HCT116 (cell line): Measurements from ENCODE around the gene LBR. TPM values are rescaled to one million over a fixed set of nuclear protein-coding genes. Genes with fewer than 3 reads are reported as not detected.

Experiments used
- ATAC-seq: fragments of 200-7000 bp; cut with Tn5 transposase; 2 replicates; pipeline ENCODE4 v1.9.1; 2020; ENCODE audit warnings: mild to moderate bottlenecking, moderate library complexity
- BruUV-seq: library from RNA; stranded (reverse); fragments of 400-500 nt; replicated peaks from 2 replicates; lab custom pipeline; 2021; lab: Mats Ljungman, UMichigan
- CTCF ChIA-PET: fragments of 300-600 bp; sonication (Branson Sonifier 250); formaldehyde crosslinking; loops from one replicate; lab custom pipeline; 2021; ENCODE audit warnings: antibody characterized with exemption; lab: Charles Lee
- POLR2A ChIA-PET: fragments of 300-600, 350-600 bp; sonication (Branson Sonifier 250); formaldehyde crosslinking; loops from one replicate; lab custom pipeline; 2021; ENCODE audit warnings: antibody characterized with exemption; lab: Charles Lee
- RAD21 ChIA-PET, 2 experiments: fragments of 300-600 bp; sonication (Branson Sonifier 250); formaldehyde crosslinking; loops; one replicate each; lab custom pipeline; 2023; ENCODE audit warnings: low total read pairs in 2 of 2; ENCODE audit not compliant: uncharacterized antibody in 2 of 2, unreplicated experiment in 2 of 2, low non-redundant PET in 1 of 2; lab: Charles Lee
- DNase-seq: peaks from one replicate; pipeline ENCODE4 v3.0.0-alpha.2; 2010; ENCODE audit warnings: low read depth, low spot score
- H2AFZ ChIP-seq: fragments of 200-600 bp; shearing (Covaris generic), sonication (generic); 2 replicates; pipeline ENCODE4 v1.6.1; 2017; ENCODE audit warnings: low read depth, mixed run types, mixed read lengths, antibody characterized with exemption, low read length; ENCODE audit not compliant: poor library complexity, severe bottlenecking
- H3K27ac ChIP-seq: 2 replicates; pipeline ENCODE4 v1.5.1; 2012; ENCODE audit warnings: low read depth, low read length
- H3K27me3 ChIP-seq: fragments of 200-600 bp; sonication (generic); 2 replicates; pipeline ENCODE4 v1.6.1; 2016; ENCODE audit warnings: mixed run types, low read length, mixed read lengths; ENCODE audit not compliant: insufficient read depth
- H3K36me3 ChIP-seq, 2 experiments: fragments of 200-500 bp in 1 of 2; fragments of 200-600 bp in 1 of 2; sonication (Bioruptor generic) in 1 of 2; sonication (generic) in 1 of 2; 2 replicates each; pipeline versions ENCODE4 v1.5.1 to v1.6.1; 2014 to 2016; ENCODE audit warnings: low read length in 2 of 2, inconsistent platforms in 1 of 2, mixed read lengths in 1 of 2, mixed run types in 1 of 2; ENCODE audit not compliant: insufficient read depth in 2 of 2, control insufficient read depth in 1 of 2
- H3K4me1 ChIP-seq, 2 experiments: fragments of 200-600 bp in 1 of 2; sonication (generic) in 1 of 2; 2 replicates each; pipeline versions ENCODE4 v1.5.1 to v1.6.1; 2012 to 2017; ENCODE audit warnings: low read length in 2 of 2, inconsistent platforms in 1 of 2, mild to moderate bottlenecking in 1 of 2, mixed read lengths in 1 of 2, mixed run types in 1 of 2, moderate library complexity in 1 of 2; ENCODE audit not compliant: insufficient read depth in 2 of 2, control insufficient read depth in 1 of 2
- H3K4me2 ChIP-seq: fragments of 200-600 bp; sonication (generic); 2 replicates; pipeline ENCODE4 v1.6.1; 2017; ENCODE audit warnings: mixed run types, low read length, mixed read lengths
- H3K4me3 ChIP-seq, 2 experiments: fragments of 200-600 bp in 1 of 2; sonication (generic) in 1 of 2; replicated peaks in 1 of 2; 2 replicates each; pipeline ENCODE4 v1.5.1; 2011 to 2016; ENCODE audit warnings: low read length in 2 of 2, control low read depth in 1 of 2, low read depth in 1 of 2, mild to moderate bottlenecking in 1 of 2, mixed read lengths in 1 of 2, mixed run types in 1 of 2
- H3K79me2 ChIP-seq: fragments of 200-600 bp; sonication (generic); 2 replicates; pipeline ENCODE4 v1.6.1; 2017; ENCODE audit warnings: mild to moderate bottlenecking, mixed run types, low read length, moderate library complexity, mixed read lengths; ENCODE audit not compliant: insufficient read depth
- H3K9ac ChIP-seq: fragments of 200-600 bp; sonication (generic); 2 replicates; pipeline ENCODE4 v1.6.1; 2016; ENCODE audit warnings: low read length, mixed read lengths
- H3K9me2 ChIP-seq: fragments of 200-600 bp; sonication (generic), shearing (Covaris generic); 2 replicates; pipeline ENCODE4 v1.6.1; 2017; ENCODE audit warnings: mixed run types, mild to moderate bottlenecking, moderate library complexity; ENCODE audit not compliant: insufficient read depth
- H3K9me3 ChIP-seq, 2 experiments: fragments of 200-500 bp in 1 of 2; fragments of 200-600 bp in 1 of 2; sonication (Bioruptor generic) in 1 of 2; sonication (generic) in 1 of 2; 2 replicates each; pipeline ENCODE4 v1.6.1; 2014 to 2017; ENCODE audit warnings: low read length in 2 of 2, mixed read lengths in 2 of 2, inconsistent platforms in 1 of 2, low read depth in 1 of 2, mild to moderate bottlenecking in 1 of 2, mixed run types in 1 of 2, moderate library complexity in 1 of 2; ENCODE audit not compliant: control insufficient read depth in 1 of 2, insufficient read depth in 1 of 2
- H4K20me1 ChIP-seq: fragments of 200-600 bp; sonication (generic), shearing (Covaris generic); 2 replicates; pipeline ENCODE4 v1.6.1; 2017; ENCODE audit warnings: mixed run types, mild to moderate bottlenecking, moderate library complexity; ENCODE audit not compliant: insufficient read depth
- CBX3 ChIP-seq: IDR thresholded peaks from 2 replicates; pipeline ENCODE4 v1.6.1; 2012; ENCODE audit warnings: low read depth
- EGR1 ChIP-seq: IDR thresholded peaks from 2 replicates; pipeline ENCODE4 v1.6.1; 2012; ENCODE audit warnings: low read depth
- ELF1 ChIP-seq: IDR thresholded peaks from 2 replicates; pipeline ENCODE4 v1.6.1; 2012; ENCODE audit warnings: low read depth, borderline replicate concordance
- EZH2 ChIP-seq: fragments of 200-600 bp; sonication (generic); IDR thresholded peaks from 2 replicates; pipeline ENCODE4 v1.6.1; 2017; ENCODE audit warnings: antibody characterized with exemption, mixed run types
- EZH2phosphoT487 ChIP-seq: fragments of 200-600 bp; IDR thresholded peaks from 2 replicates; pipeline ENCODE4 v1.6.1; 2018; ENCODE audit warnings: antibody characterized with exemption, borderline replicate concordance
- FOSL1 ChIP-seq: IDR thresholded peaks from 2 replicates; pipeline ENCODE4 v1.6.1; 2012; ENCODE audit warnings: low read depth
- POLR2A ChIP-seq: IDR thresholded peaks from 2 replicates; pipeline ENCODE4 v1.7.0; 2011; ENCODE audit warnings: borderline replicate concordance; ENCODE audit not compliant: insufficient read depth, insufficient read length; ENCODE audit errors: extremely low read depth
- POLR2AphosphoS5 ChIP-seq: IDR thresholded peaks from 2 replicates; pipeline ENCODE4 v1.6.1; 2011; ENCODE audit warnings: mild to moderate bottlenecking, low read depth, low read length, moderate library complexity
- RAD21 ChIP-seq: IDR thresholded peaks from 2 replicates; pipeline ENCODE4 v1.6.1; 2012; ENCODE audit warnings: low read depth, mild to moderate bottlenecking
- SIN3A ChIP-seq: IDR thresholded peaks from 2 replicates; pipeline ENCODE4 v1.6.1; 2012; ENCODE audit warnings: low read depth
- SP1 ChIP-seq: IDR thresholded peaks from 2 replicates; pipeline ENCODE4 v1.6.1; 2012; ENCODE audit warnings: low read depth
- SRF ChIP-seq: IDR thresholded peaks from 2 replicates; pipeline ENCODE4 v1.6.1; 2012; ENCODE audit warnings: low read depth
- TCF7L2 ChIP-seq: IDR thresholded peaks from 2 replicates; pipeline ENCODE4 v1.7.0; 2011; ENCODE audit warnings: borderline replicate concordance, inconsistent platforms; ENCODE audit not compliant: insufficient read depth, insufficient read length; ENCODE audit errors: extremely low read depth
- YY1 ChIP-seq: IDR thresholded peaks from 2 replicates; pipeline ENCODE4 v1.6.1; 2011; ENCODE audit warnings: low read length, low read depth, moderate library complexity, mild to moderate bottlenecking; ENCODE audit not compliant: insufficient replicate concordance; ENCODE audit errors: extremely low read depth
- ZFX ChIP-seq: fragments of 450-650 bp; IDR thresholded peaks from 2 replicates; pipeline ENCODE4 v1.6.1; 2017
- ZNF274 ChIP-seq: fragments of 200-500 bp; sonication (Bioruptor generic); IDR thresholded peaks from 2 replicates; pipeline ENCODE4 v1.6.1; 2014; ENCODE audit warnings: mild to moderate bottlenecking, low read depth, low read length, inconsistent platforms
- intact Hi-C: fragments of 100-400 bp; cut with micrococcal nuclease; formaldehyde crosslinking; loops from 2 replicates; pipeline ENCODE4 v1.10.0; 2022
- total RNA-seq: library from RNA; stranded (reverse); gene quantifications from one replicate; pipeline ENCODE4 v1.2.1, GENCODE V29; 2021; ENCODE audit not compliant: unreplicated experiment
- TF ChIP-seq, protein P1 (sequence below): IDR thresholded peaks from 2 replicates; pipeline ENCODE4 v1.6.1; 2012
- TF ChIP-seq, protein P2 (sequence below): IDR thresholded peaks from 2 replicates; pipeline ENCODE4 v1.6.1; 2011; ENCODE audit warnings: mild to moderate bottlenecking, low read length, moderate library complexity; ENCODE audit not compliant: insufficient replicate concordance; ENCODE audit errors: extremely low read depth
- TF ChIP-seq, protein P3 (sequence below), 3 experiments: fragments of 200-600 bp in 1 of 3; sonication (generic) in 1 of 3; IDR thresholded peaks in 2 of 3; conservative IDR thresholded peaks in 1 of 3; 2 replicates each; pipeline ENCODE4 v1.5.1; 2012 to 2017; ENCODE audit warnings: low read depth in 2 of 3, low read length in 2 of 3, antibody characterized with exemption in 1 of 3, borderline replicate concordance in 1 of 3, control low read depth in 1 of 3, mild to moderate bottlenecking in 1 of 3, mixed read lengths in 1 of 3, mixed run types in 1 of 3, moderate library complexity in 1 of 3; ENCODE audit not compliant: insufficient read depth in 1 of 3
- TF ChIP-seq, protein P4 (sequence below): IDR thresholded peaks from 2 replicates; pipeline ENCODE4 v1.6.1; 2012; ENCODE audit warnings: low read depth

LBR gene
- total RNA-seq, 1 experiment from 2014 or later = 97.4 TPM

DNA sequence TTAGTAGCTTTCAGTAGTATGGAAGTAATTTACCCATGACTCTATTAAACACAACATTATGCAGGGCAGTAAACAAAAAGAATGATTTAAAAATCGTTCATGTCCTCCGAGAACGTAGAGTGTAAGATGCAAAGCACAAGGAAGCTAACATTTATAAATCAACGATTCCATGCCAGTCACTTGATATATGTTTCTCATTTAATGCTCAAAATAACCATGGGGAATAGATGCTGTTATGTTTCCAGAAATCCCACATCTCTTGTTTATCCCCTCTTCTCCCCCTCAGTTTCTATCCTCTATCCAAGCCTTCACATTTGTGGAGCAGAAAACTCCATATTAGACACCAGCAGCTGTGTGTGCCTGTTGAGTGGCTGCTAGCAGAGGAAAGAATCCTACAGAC lies 52.8 kb downstream of the LBR start:
- ChIA-PET POLR2A (no interaction called here), CTCF (no interaction called here), RAD21 (no interaction called here)
- Histone ChIP-seq H3K4me1 (no peaks in the 10 kb centered on the region), H4K20me1 (no peaks in the 10 kb centered on the region), H3K27me3 (no peaks in the 10 kb centered on the region), H3K9me3 (no peaks in the 10 kb centered on the region), H3K4me3 (no peak overlapping the region), H2AFZ (no peak overlapping the region), H3K9me2 (no peaks in the 10 kb centered on the region), H3K9ac (no peak overlapping the region), H3K36me3 (no peaks in the 10 kb centered on the region), H3K4me2 (no peak overlapping the region), H3K27ac (no peak overlapping the region), H3K79me2 (no peaks in the 10 kb centered on the region)
- intact Hi-C loops = no loop called here
- no peak for ATAC-seq
- TF ChIP-seq ELF1 (no peak), ZFX (no peak), TCF7L2 (no peak), SRF (no peak), ZNF274 (no peak), POLR2A (no peak), EGR1 (no peak), YY1 (no peak), CBX3 (no peak), EZH2 (no peak), FOSL1 (no peak), POLR2AphosphoS5 (no peak), SIN3A (no peak), SP1 (no peak), EZH2phosphoT487 (no peak), RAD21 (no peak)
- TF ChIP-seq, protein P1, sequence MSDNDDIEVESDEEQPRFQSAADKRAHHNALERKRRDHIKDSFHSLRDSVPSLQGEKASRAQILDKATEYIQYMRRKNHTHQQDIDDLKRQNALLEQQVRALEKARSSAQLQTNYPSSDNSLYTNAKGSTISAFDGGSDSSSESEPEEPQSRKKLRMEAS = no peak
- TF ChIP-seq, protein P2, sequence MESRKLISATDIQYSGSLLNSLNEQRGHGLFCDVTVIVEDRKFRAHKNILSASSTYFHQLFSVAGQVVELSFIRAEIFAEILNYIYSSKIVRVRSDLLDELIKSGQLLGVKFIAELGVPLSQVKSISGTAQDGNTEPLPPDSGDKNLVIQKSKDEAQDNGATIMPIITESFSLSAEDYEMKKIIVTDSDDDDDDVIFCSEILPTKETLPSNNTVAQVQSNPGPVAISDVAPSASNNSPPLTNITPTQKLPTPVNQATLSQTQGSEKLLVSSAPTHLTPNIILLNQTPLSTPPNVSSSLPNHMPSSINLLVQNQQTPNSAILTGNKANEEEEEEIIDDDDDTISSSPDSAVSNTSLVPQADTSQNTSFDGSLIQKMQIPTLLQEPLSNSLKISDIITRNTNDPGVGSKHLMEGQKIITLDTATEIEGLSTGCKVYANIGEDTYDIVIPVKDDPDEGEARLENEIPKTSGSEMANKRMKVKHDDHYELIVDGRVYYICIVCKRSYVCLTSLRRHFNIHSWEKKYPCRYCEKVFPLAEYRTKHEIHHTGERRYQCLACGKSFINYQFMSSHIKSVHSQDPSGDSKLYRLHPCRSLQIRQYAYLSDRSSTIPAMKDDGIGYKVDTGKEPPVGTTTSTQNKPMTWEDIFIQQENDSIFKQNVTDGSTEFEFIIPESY = no peak
- TF ChIP-seq, protein P3, sequence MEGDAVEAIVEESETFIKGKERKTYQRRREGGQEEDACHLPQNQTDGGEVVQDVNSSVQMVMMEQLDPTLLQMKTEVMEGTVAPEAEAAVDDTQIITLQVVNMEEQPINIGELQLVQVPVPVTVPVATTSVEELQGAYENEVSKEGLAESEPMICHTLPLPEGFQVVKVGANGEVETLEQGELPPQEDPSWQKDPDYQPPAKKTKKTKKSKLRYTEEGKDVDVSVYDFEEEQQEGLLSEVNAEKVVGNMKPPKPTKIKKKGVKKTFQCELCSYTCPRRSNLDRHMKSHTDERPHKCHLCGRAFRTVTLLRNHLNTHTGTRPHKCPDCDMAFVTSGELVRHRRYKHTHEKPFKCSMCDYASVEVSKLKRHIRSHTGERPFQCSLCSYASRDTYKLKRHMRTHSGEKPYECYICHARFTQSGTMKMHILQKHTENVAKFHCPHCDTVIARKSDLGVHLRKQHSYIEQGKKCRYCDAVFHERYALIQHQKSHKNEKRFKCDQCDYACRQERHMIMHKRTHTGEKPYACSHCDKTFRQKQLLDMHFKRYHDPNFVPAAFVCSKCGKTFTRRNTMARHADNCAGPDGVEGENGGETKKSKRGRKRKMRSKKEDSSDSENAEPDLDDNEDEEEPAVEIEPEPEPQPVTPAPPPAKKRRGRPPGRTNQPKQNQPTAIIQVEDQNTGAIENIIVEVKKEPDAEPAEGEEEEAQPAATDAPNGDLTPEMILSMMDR (IDR thresholded peaks at IDR 0.05 in 2 of 3, conservative IDR thresholded peaks at IDR 0.05 in 1 of 3; ENCODE audit: borderline replicate concordance in 1 of 3, insufficient read depth in 1 of 3, low read depth in 2 of 3, low read length in 2 of 3) = no peak
- TF ChIP-seq, protein P4, sequence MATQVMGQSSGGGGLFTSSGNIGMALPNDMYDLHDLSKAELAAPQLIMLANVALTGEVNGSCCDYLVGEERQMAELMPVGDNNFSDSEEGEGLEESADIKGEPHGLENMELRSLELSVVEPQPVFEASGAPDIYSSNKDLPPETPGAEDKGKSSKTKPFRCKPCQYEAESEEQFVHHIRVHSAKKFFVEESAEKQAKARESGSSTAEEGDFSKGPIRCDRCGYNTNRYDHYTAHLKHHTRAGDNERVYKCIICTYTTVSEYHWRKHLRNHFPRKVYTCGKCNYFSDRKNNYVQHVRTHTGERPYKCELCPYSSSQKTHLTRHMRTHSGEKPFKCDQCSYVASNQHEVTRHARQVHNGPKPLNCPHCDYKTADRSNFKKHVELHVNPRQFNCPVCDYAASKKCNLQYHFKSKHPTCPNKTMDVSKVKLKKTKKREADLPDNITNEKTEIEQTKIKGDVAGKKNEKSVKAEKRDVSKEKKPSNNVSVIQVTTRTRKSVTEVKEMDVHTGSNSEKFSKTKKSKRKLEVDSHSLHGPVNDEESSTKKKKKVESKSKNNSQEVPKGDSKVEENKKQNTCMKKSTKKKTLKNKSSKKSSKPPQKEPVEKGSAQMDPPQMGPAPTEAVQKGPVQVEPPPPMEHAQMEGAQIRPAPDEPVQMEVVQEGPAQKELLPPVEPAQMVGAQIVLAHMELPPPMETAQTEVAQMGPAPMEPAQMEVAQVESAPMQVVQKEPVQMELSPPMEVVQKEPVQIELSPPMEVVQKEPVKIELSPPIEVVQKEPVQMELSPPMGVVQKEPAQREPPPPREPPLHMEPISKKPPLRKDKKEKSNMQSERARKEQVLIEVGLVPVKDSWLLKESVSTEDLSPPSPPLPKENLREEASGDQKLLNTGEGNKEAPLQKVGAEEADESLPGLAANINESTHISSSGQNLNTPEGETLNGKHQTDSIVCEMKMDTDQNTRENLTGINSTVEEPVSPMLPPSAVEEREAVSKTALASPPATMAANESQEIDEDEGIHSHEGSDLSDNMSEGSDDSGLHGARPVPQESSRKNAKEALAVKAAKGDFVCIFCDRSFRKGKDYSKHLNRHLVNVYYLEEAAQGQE = no peak
- no TSS peak for BruUV-seq
- no peak for DNase-seq
